ENCODE results near the gene UBE2L3. TPM values are rescaled to one million over a fixed set of nuclear protein-coding genes. Genes with fewer than 3 reads are reported as not detected.

Gene UBE2L3
- total and polyA plus RNA-seq, 2 experiments from 2014 or later: 56.3 to 118 TPM

GRCh38 chr22:21582801-21583740 is 15.6 kb downstream of the UBE2L3 start:
- H3K27ac ChIP-seq: peak overlapping the region; percentile 43
- H3K36me3 ChIP-seq: no peaks in the 10 kb centered on the region
- no peaks in the 10 kb centered on the region for H3K27me3 ChIP-seq
- peaks cover 2% of the 10 kb centered on the region for H3K4me1 ChIP-seq (ENCODE audit: low read depth)
- H3K4me3 ChIP-seq: no peak overlapping the region
- DNase-seq (ENCODE audit: low read depth in 1 of 2, low spot score in 1 of 2): no peak
- TF ChIP-seq CTCF (IDR thresholded peaks at IDR 0.05; ENCODE audit: low read depth, low read length): no peak
- no peaks in the 10 kb centered on the region for H3K9me3 ChIP-seq (ENCODE audit: low read depth)

GRCh38 chr22:21585389-21585788 is 17.9 kb downstream of the UBE2L3 start:
- no peak for TF ChIP-seq CTCF (IDR thresholded peaks at IDR 0.05; ENCODE audit: low read depth, low read length)
- no peaks in the 10 kb centered on the region for H3K27me3 ChIP-seq
- H3K4me3 ChIP-seq: no peak overlapping the region
- peaks cover 5% of the 10 kb centered on the region for H3K4me1 ChIP-seq (ENCODE audit: low read depth)
- DNase-seq (ENCODE audit: low read depth in 1 of 2, low spot score in 1 of 2): no peak
- no peak overlapping the region for H3K27ac ChIP-seq
- no peaks in the 10 kb centered on the region for H3K9me3 ChIP-seq (ENCODE audit: low read depth)
- H3K36me3 ChIP-seq: no peaks in the 10 kb centered on the region

- DNase-seq (ENCODE audit: low read depth in 1 of 2, low spot score in 1 of 2): peak in 1 of 2 donors; percentile 46
- no peaks in the 10 kb centered on the region for H3K9me3 ChIP-seq (ENCODE audit: low read depth)
- no peak overlapping the region for H3K4me3 ChIP-seq
- H3K36me3 ChIP-seq: no peaks in the 10 kb centered on the region
- no peak for TF ChIP-seq CTCF (IDR thresholded peaks at IDR 0.05; ENCODE audit: low read depth, low read length)
- H3K27ac ChIP-seq: peak overlapping the region; percentile 51
- peaks cover 10% of the 10 kb centered on the region for H3K4me1 ChIP-seq (ENCODE audit: low read depth)
- H3K27me3 ChIP-seq: no peaks in the 10 kb centered on the region
These were observed 20.5 kb downstream of the UBE2L3 start for GRCh38 chr22:21587803-21588611.

GRCh38 chr22:21589396-21589795 is 21.9 kb downstream of the UBE2L3 start:
- H3K4me3 ChIP-seq: no peak overlapping the region
- H3K27me3 ChIP-seq: no peaks in the 10 kb centered on the region
- no peak for DNase-seq (ENCODE audit: low read depth in 1 of 2, low spot score in 1 of 2)
- no peak overlapping the region for H3K27ac ChIP-seq
- H3K36me3 ChIP-seq: peaks cover 4% of the 10 kb centered on the region
- H3K9me3 ChIP-seq (ENCODE audit: low read depth): no peaks in the 10 kb centered on the region
- no peak for TF ChIP-seq CTCF (IDR thresholded peaks at IDR 0.05; ENCODE audit: low read depth, low read length)
- H3K4me1 ChIP-seq (ENCODE audit: low read depth): peaks cover 10% of the 10 kb centered on the region

- no peaks in the 10 kb centered on the region for H3K9me3 ChIP-seq (ENCODE audit: low read depth)
- TF ChIP-seq CTCF (IDR thresholded peaks at IDR 0.05; ENCODE audit: low read depth, low read length): no peak
- H3K4me1 ChIP-seq (ENCODE audit: low read depth): peaks cover 10% of the 10 kb centered on the region
- no peak for DNase-seq (ENCODE audit: low read depth in 1 of 2, low spot score in 1 of 2)
- peak overlapping the region; percentile 51 for H3K27ac ChIP-seq
- H3K4me3 ChIP-seq: no peak overlapping the region
- peaks cover 12% of the 10 kb centered on the region for H3K36me3 ChIP-seq
- H3K27me3 ChIP-seq: no peaks in the 10 kb centered on the region
These were observed 23.5 kb downstream of the UBE2L3 start for GRCh38 chr22:21590809-21591641.
